ENCODE measurements around the gene CSNK1G1.

Gene CSNK1G1

DNA sequence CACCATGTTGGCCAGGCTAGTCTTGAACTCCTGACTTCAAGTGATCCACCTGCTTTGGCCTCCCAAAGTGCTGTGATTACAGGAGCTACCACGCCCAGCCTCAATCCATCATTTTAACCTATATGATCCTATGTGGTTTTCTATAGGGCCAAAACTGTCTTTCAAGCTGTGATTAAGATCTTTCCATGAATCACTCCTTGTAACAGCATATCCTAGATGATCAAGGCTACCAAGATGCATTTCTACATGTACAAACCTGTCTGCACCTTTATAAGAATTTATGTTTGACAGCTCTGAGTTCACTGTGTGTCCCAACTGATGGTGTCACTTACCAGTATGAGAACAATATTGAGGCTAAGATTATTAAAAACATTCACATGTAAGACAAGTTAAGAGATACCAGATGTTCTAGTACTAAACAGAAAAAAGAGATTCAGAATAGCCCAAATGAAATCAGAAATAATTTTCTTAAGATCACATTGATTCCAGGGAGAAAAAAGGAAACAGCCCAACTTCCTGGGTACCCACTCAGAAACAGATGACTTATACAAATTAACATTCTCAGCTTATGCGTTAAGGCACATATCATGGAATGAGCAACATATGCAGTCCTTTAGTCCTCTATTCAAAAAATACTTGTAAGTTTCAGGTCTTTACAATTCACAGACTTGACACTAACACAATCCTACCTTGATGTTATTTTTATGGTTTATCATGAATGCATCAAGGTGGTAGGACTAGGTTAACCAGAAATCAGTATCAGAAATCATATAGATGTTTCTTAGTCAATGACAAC, 168.4 kb downstream of the CSNK1G1 start:
- DNase-seq = no peak

DNA sequence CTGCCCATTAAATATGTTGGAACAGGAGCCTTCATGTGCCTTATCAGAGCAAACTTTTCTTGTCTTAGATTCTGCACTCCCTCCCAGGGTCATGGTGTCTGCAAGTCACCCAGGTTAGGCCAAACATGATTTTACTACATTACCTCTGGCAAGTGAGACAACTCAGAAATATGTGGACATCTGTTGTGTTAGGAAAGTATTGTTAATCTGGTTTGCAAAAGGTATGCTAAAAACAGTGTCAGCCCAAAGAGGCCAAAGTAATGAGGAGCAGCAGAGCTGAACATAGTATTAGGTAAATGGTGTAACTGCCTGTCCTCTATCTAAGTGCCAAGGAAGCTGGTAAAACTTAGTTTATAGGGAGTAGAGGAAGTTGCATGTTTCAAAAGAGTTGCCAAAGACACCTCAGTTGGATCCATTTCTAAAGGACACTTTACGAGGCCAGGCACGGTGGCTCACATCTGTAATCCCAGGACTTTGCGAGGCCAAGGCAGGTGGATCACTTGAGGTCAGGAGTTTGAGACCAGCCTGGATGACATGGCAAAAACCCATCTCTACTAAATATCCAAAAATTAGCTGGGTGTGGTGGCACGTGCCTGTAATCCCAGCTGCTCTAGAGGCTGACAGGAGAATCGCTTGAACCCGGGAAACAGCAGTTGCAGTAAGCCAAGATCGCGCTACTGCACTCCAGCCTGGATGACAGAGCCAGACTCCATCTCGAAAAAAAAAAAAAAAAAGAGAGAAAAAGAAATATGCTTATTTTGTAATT, 170.6 kb downstream of the CSNK1G1 start:
- no peak for DNase-seq

DNA sequence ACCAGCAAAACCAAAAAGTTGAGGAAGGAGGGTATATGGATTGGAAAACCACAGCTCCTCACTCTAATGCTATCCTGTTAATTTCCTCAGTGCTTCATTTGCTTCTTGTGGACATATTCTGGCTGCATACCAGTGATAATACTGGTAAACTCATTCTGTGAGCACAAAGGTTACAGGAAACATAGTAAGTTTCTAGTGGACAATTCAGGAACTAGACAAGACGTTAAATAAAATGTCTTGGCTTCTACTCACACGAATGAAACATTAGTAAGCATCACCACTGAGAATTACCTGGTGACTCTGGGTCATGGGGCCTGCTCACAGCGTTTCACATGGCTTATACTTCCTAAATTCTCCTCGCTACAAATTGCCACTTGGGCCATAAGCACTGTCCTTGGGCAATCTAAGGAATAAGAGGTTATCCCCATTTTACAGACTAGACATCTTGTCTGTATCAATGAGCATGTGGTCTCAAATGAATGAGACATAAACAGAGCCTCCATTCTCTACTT, 173.1 kb downstream of the CSNK1G1 start:
- no peak for DNase-seq

DNA sequence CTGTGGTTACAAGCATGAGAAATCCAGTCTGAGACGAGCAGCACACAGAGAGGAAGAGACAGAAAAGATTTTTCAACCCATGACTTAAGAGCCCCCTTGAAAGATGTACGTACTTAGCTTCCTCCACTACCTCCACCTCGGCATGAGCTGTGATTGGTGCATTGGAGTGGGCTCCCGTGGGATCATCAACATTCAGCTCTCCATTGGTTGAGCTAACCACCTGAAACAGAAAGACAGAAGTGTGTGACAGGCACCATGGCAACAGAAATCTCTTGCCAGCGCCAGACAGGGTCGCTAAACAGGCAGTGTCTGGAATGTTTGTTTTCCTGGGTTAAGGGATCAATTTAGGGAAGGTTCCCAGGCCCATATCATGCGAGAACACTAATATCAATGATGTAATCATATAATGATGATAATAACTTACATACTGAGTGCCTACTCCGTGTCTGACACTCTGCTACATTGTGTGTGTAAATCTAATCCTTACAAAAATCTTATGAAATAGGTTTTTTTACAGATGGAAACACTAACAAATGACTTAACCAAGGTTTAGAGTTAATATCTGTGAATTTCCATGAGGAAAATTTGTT, 175.6 kb downstream of the CSNK1G1 start:
- no peak for DNase-seq

DNA sequence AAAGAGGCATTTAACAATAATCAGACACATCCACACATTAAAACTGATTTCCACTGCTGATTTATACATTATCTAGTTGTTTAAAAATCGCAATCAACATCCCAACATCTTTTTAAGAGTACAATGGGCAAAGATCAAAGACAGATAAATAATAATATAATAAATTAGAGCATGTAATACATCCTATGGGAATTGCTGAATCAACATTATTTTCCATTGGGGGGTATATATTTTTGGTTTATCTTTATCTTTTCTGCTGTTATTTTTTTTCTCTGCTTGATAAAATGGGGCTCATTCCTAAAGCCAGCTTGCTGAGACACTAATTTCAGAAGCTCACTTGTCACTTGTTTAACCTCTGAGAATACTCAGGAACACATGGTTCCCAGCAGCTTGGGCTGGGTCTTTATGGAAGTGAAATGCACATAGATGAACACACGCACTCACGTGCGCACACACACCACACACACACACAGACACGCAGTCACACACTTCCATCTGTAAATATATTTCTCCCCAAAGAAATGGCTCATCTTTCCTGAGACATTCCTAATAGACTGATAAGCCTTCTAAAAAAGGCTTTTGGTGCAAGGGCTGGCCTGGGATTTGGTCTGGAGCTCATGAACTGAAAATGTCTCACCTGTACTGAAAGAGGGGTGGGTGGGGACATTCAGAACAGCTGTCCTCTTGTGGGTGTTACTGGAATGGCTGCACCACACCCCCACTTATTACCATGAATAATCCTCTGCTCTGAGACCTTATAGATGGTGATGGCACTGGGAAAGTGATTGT, 189.7 kb downstream of the CSNK1G1 start:
- no peak for DNase-seq

DNA sequence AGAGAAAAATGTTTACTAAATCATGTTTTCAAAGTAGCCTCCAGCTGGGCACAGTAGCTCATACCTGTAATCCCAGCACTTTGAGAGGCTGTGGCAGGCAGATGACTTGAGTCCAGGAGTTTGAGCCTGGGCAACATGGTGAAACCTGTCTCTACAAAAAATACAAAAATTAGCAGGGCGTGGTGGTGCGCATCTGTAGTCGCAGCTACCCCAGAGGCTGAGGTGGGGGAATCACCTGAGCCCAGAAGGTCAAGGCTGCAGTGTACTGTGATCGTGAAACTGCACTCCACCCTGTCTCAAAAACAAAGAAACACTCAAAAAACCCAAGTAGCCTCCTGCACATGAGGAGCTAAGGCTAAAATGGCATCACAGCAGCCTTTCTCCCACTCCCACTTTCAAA, 191.5 kb downstream of the CSNK1G1 start:
- DNase-seq = no peak

DNA sequence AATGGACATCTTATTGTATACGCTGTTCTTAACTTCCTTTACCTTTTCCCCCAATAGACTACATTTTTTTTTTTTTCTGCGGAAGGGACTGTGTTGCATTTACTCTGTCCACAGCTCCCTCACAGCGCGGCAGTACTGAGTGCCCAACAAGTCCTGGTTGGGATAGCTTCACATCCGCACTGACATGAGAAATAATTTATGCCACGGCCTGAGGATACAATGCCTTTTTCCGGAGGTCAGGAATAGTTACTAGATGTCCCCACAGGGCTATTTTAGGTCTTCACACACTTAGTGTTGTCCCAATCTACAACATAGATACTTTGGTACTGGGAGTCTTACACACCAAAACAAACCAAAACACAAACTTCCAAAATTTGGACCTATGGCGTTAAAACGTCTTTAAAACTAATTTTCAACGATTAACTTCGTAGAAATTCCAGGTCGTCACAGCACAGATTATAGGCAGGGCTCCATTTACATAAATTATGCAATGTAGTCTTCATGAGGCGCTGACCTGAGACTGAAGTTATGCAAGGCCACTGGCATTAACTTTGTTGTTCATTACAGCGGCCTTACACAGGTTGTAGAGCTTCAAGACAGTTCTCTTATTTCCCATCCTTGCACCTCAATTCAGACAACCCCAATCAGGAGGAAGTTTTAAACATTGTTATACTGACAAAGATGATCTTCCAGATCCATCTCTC, 192.2 kb downstream of the CSNK1G1 start:
- no peak for DNase-seq

DNA sequence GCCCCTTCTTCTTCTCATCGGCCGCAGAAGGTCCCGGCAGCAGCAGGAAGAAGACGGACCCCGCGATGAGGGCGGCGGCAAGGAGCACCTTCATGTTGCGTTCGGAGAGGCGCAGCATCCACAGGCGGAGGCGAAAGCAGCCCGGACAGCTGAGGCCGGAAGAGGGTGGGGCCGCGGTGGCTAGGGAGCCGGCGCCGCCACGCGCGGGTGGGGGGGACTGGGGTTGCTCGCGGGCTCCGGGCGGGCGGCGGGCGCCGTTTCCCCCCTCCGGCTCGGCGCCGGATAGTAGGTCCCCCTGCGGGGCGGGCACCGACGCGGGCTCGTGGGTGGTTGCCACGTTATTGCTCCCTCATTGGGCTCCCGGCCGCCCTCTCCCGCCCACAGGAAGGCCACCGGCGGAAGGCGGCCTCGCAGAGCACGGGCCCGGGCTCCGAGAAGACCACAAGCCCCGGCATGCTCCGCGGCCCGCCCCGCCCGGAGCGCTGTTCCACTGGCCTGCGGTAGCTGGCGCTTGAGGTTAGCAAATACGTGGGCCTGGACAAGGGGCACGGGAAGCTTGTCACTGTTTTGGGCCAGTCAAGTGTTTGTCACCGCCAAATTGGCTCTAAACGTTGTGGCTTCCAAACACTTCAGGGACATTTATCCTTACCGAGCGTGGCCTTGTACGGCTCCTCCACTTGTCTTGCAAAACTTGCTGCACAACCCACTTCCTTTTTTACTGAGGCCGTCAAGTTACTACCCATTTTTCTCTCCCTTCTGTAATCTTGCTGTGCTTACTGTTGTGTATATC, 192.9 kb downstream of the CSNK1G1 start, which contains the start of gene PPIB:
PPIB (minus strand) TSS at position 154 of the 790 bp plus-strand sequence; CDS start at position 118, 36 bp downstream.
- peak; percentile 95 for DNase-seq

DNA sequence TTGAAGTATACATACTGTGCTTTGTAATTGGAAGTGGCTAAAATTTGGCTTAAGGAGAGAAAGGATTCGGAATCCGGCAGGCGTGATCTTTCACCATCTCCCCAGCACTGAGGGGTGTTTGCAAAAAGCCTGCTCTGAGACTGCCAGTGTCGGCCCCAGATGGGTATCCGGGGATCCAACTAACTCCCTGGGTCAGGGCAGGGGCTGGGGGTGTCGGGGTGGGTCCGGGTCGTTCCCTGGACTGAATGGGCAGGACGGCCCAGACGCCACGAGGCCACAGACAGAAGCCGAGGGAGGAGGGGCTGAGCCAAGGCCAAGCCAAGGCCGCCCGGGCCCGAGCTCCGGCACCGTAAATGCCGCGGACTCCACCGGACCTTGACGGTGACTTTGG, 193.5 kb downstream of the CSNK1G1 start:
- no peak for DNase-seq

DNA sequence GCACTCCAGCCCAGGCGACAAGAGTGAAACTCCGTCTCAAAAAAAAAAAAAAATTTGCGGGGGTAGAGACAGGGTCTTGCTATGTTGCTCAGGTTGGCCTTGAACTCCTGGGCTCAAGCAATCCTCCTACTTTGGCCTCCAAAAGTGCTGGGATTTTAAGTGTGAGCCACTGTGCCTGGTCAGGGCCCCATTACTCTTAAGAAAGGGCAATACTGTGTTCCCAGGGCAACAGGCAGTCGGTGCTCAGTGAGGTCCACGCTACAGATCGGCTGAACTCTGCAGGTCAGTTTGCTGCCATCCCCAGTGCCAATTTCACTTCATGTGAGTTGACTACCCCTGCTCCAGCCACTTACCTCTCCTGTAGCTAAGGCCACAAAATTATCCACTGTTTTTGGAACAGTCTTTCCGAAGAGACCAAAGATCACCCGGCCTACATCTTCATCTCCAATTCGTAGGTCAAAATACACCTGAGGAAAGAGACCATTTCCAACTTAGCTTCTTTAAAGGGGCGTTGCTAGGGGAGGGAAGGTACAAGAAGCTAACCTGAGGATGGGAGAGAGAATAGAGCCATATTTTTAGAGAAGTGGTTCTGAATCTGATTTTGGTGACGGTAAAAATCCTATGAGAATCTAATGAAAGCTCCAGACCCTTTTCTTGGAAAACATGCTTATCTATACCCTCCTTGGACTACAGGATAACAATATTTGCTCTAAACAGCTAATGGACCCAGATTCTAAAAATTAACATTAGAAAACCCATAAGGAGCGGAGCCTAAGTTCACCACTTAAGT, 194.1 kb downstream of the CSNK1G1 start:
- DNase-seq = no peak

DNA sequence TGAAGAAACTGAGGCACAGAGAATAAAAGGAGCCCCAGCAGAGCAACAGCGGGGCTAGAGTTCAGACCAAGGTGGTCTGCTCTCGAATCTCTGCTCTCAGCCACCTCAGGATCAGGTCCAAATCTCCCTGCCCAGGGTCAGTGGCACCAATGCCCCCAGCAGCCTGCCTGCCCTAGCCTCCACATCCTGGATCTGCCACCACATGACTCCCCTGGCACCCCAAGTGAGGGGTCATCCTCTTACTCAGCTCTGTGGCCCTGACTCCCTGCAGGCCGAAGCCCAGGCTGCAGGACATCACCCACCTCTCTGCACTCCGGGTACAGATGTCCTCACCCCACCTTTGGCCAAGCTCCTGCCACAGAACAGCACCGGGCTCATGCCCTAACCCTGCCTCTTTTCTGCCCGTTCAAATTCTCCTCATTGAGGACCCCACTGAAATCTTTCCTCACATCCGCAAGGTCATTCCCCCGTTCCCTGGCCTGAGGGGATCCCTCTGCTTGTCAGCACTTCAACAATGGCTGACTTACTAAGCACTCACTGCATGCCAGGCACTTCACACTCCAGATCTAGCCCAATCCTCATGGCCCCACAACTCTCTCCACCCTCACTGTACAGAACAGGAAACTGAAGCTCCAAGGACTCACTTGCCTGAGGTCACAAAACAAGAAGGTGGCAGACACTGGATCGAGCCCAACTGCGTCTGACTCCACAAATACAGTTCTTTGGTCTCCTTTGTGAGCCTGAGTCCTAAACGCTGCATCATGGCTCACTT, 197.4 kb downstream of the CSNK1G1 start:
- DNase-seq = no peak

DNA sequence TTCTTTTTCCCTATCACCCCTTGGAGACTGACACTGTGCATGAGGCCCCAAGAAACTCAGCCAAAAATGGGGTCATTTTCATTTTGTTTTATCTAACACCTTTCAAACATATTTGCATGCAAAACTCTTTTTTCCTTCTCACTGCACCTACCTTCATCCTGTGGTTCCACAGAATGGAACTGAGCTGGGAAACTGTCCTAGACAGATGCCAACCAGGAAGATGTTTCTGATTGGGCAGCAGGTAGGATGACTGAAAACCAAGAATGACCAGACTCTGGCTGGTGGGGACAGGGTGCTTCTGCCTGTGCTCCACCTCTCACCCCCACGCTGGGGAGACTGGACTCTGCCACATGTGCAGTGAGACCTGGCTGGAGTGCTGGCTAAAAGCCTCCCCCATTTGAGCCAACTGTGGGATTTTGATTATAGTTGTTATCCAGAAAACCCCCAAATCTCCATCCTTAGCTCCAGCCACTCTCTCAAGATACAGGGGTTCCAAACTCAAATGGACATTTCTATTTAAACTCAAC, 198.3 kb downstream of the CSNK1G1 start:
- no peak for DNase-seq

DNA sequence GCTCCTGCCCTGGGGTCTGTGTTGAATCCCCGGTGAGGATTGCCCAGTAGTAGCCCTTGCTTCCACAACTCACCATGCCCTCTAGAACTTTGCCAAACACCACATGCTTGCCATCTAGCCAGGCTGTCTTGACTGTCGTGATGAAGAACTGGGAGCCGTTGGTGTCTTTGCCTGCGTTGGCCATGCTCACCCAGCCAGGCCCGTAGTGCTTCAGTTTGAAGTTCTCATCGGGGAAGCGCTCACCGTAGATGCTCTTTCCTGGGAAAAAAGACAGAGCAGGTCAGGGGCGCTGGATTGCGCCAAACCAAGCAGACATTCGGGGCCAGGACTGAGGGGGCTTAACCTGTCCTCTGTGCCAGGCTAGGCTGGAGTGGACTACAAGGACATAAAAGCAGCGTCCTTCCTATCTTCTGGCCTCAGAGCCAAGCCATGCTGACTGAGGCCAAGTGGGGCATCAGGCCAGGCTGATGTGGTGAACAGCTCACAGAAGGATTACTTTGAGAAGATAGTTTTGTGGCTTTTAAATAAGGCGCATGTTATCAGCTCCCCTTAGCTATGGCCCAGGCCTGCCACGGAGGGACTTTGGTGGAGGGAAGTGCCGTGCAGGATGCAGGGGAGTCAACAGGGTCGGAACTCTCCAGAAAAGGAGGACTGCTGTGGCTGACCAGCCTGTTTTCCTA, 199.2 kb downstream of the CSNK1G1 start:
- DNase-seq = no peak

DNA sequence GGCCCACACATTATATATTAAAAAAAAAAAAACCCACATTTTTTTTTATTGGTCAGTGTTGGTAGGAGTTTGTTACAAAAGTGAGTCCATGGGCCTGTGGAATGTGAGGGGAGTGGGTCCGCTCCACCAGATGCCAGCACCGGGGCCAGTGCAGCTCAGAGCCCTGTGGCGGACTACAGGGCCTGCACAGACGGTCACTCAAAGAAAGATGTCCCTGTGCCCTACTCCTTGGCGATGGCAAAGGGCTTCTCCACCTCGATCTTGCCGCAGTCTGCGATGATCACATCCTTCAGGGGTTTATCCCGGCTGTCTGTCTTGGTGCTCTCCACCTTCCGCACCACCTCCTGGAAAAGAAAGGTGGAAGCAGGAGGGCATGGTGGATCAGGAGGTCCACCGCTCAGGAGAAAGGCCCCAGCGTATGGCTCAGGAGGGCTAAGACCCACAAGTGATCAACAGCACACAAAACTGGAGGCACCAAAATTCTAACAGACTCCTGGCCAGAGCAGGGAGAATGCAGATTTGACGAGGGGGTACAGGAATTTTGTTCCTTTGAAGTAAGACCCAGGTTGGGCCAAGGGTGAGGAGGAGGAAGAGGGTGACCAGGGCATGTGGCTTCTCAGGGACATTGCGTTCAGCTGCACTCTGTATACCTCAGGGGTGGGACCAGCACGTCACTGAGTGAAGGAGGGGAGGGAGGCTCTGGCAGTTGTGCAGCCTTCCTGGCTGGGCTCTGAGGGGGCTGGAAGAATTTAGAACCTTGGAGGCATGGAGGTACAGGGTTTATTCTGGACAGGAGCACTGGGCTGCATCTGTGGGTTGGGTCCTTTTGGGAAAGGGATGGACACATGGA, 199.9 kb downstream of the CSNK1G1 start:
- DNase-seq = no peak

DNA sequence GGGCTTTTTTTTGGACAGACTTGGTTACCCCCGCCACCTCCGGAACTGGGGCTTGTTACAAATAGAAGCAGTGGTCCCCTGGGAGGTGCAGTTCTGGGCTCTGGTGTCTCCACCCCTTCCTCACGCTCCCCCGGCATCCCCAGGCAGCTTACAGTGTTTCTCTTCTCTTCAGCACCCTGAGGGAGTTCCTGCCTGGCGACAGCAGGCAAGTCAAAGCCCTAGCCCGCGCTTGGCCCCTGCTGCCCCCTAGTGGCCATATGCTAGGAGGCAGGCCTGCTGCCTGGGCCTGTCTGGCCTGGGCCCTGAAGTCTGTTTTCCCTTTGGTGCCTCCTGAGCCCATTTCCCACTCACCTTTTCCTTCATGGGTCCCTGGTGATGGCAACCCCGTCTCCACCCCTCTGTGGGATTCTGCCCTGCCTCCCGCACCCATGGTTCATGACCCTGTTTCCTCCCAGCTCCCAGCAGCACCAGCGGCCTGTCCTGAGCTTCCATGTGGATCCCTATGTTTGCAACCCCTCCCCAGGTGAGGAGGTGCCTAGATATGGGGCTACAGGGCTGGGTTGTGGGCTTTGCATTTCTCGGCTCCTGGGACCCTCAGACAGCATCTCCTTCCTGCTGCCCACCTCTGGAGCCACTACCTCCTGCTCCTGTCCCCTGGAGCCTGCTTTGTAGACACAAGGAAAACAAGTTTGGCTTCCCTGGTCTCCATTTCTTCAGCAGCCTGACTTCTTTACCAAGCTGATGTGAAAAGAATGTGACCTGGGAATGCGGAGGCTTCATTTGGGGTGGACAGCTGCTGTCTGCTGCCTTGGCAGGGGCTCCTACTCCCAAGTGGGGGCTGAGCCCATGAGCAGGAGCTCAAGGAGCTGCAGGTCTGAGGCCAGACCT, 202.2 kb downstream of the CSNK1G1 start:
- peak; percentile 53 for DNase-seq

Measured in GOT3 (cell line).